EL (cell line): ENCODE results near the gene LRRC1.
"Not testable (repeated sequence)": the region's sequence is repeated elsewhere in the genome, so short reads cannot be mapped to it uniquely, and the experiment has no call there.

ENCODE experiments used
- DNase-seq: peaks from one replicate; pipeline ENCODE4 v3.0.0-alpha.2; 2016

Gene LRRC1

DNA sequence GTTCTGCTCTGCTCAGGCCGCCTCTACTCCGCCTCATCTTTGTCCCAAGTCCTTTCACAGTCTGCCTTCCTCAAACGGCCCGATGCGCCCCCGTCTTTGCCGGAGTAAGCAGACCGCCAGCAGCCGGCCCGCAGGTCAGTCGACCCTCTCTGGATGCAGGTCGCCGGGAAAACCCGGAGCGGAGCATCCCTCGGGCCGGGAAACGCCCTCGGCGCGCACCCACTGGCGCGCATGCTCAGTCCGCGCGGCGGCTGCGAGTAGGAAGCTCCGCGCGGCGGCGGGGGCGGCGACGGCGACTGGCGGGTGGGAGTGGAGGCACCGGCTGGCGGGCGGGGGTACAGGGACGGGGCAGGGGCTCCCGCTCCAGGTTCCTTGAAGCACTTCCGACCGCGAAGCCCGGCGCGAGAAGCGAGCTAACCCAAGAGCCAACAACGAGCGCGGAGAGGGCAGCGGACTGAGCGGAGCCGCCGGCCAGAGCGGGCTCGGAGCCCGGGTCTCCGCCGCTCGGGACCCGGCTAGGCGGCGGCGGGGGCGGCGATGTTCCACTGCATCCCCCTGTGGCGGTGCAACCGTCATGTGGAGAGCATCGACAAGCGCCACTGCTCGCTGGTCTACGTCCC is at the start of gene LRRC1:
Gene LRRC1, plus strand, starts transcription at position 286 of the 620 bp plus-strand sequence. Its CDS starts 252 bp downstream, at position 538.
- DNase-seq, result peak; percentile 89

DNA sequence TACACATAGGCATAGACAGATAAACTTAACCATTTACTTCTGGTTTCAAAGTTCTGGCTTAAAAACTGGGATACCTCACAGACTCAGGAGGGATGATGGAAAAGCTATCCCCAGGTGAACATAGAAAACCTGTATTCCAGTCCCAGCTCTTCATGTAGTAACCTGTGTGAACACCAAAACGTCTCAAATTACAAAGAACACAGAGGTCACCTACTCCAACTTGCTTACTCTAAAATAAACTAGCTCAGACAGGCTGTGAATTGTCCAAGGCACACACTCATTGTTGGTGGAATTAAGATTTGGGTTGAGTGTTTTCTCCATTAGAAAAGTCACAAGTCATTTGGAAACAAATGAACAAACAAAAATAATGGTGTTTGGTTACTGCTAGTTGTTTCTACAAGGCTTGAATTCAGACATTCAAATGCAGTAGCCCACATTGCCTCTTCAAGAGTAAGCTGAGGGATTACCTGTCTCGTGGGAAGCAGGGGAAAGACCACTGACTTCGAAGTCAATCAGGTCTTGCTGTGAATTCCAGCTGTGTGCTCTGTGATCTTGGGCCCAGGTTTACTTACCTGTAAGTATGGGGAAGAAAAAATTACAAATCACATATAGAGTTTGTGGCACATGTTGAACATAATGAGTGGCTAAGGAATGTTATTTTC is 48.2 kb upstream of the LRRC1 start:
- DNase-seq, result no peak

DNA sequence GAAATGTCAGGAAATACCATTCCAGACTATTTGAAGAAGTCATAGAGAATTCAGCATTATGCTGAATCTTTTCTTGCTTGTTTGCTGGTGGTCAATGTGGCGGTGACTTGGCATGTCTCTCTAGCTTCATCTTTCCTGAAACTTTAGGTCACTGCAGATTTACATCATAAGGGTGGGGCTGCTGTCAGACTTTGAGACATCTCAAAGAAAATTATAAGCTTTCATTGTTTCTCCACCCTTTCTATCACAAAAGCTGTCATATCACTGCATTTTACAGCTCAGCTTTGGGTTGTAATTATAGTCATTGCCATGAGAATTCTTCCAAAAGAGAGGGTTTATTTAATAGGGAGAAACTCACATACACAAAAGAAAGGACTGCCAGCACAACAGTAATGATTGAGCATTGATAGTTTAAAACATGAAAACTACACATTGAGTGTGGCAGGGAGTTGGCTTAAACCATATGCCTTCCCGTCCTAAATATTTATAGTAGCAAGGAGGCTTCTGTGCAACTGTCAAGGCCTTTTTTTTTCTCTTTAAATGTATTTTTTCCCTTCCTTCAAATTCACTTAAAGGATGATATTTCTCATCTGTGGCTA is 44.7 kb upstream of the LRRC1 start:
- DNase-seq, result no peak

DNA sequence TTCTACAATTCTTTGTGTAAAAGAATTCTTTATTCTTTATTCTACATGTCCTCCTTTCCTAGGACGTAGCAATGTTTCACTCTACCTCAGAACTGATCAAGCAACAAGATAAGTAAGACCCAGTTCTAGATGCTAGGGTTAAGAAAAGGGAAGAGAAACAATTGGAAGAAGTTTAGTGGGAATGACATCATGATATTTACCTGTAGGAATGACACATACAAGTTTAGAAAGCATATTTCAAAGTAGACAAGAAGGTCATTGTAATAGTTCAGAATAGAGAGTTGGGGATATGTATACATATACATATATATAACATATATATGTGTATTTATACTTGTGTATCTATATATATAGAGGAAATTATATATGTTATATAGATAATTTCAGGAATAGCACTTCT is 43.4 kb upstream of the LRRC1 start:
- no peak for DNase-seq

DNA sequence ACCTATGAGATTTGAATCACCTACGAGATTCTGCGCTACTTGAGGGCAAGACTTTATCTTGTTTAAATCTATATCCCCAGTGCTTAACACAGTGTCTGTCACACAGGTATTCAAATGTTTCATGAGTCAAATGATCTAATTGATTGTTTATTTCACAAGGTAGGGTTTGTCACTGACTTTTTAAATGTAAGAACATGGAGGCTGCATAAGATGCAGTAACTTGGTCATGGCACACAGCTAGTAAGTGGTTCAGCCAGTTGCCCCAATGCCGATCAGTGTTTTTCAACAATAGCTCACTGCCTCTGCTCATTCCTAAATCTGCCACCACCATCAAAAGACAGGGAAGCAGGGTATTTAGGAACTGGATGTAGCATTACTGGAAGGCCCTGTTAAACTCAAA is 42.4 kb upstream of the LRRC1 start:
- no peak for DNase-seq

DNA sequence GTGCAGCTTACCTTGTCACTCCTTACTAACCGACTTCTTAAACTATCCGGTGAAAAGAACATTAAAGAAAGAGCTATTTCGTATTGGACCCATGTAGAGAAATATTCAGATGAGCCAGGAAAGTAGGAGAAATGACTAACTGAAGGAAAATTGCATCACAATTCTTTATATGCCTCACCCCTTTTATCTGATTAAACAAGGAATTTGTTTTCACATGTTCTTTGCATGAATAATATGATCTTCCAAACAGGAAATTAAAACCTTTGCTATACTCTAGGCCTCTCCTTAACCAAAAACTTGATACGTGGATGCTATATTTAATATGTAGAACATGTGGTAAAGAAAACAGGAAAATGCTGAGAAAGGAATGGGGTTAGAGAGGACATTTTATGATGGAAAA is 41.9 kb upstream of the LRRC1 start:
- peak; percentile 77 for DNase-seq

DNA sequence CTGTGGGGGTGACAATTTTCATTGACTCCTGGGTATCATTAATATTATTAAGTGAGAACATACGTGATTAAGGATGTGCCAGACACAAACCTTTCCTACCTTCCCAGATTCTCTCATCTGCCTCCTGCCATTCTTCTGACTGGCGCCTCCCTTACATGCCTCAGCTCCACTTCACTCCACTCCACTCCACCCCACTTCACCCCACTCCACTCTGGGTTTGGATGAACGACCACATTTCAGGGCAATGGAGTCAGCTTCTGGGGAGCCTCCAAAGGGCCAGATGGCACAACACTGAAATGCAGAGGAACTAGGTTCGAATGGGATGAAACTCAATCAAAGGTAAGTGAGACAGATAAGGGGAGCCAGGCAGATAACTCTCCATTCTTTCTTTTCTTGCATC is 40.5 kb upstream of the LRRC1 start:
- DNase-seq, result no peak

DNA sequence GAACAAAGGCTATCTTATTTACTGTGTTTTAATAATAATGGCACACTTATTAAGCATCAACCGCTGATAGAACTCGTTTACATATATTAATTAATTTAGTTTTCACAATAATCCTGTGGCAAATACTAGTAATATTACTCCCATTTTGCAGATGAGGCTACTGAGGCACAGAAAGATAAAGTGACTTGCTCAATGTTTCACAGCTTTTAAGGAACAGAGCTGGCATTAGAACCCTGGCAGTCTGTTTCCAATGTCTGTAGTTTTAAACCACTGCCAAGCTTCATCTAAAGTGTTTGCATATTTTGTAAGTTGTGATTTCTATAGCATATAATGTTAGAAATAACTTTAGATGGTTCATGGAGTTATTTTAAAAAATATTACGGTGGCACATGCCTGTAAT is 38.4 kb upstream of the LRRC1 start:
- DNase-seq, result no peak

DNA sequence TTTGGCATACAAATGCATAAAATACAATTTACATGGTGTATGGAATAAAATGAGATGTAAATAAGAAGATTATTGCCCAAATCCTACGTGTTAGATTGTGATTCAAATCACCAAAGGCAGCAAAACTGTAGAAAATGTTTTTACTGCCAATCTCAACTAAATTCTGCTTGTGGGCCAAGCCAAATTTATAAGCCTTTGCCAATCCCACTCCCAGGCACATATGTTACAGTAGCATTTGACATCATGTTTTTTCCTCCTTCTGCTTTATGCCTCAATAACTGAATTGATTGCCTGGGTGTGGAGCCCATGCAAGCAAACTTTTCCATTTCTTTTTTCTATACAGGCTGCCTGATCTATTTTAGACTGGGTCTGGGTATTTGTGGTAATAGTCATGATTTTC is 36.3 kb upstream of the LRRC1 start:
- DNase-seq, result no peak

DNA sequence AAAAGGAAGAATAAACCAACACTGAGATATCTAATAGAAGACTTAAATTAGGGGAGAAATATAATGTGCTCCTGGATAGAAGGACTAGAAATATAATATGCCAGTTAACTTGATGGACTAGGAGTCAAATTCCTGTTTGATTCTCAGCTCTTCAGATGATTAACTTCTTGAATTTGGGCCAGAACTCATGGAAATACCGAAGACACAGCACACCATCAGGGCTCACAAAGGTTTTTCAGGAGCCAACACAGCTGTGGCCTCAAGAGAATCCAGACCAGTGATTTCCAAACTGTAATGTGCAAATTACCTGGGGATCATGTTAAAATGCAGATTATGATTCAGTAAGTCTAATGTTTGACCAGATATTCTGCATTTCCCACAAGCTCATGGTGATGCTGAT is 33.8 kb upstream of the LRRC1 start:
- DNase-seq, result no peak

DNA sequence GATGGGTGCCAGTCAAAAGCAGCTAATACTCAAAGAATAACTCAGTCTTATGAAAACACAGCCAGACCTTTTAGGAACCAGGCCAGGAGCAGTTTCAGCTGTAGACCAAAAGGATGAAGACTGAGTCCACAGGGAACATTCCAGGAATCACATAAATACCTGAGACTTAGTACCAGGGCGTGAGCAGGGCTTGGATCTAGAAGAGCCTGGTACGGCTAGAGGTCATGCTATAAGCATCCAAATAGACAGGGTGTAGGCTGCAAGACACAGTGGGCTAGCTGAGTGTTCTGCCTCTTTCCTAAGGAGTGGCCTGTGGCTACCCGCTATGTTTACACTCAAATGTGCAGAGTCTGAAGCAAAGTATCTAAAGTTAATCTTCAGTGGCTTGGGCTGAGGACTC is 29.5 kb upstream of the LRRC1 start:
- DNase-seq, result no peak

DNA sequence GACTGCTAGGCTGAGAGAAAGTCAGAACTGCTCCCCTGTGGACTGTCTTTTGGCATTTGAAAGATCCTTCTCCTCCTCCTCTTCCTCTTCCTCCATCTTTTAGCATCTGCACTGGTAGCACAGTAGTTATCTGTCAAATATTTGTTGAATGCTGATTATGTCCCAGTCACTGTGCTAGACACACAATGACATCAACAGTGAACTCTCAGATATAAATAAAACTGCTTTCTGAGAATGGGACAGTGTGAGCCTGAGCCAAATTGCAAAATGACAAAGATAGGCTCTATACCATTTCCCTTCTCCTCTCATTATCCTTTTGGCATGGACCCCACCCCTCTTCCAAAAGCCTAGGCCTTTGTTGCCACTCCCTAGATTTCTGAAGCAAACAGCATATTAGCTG is 27.9 kb upstream of the LRRC1 start:
- no peak for DNase-seq

DNA sequence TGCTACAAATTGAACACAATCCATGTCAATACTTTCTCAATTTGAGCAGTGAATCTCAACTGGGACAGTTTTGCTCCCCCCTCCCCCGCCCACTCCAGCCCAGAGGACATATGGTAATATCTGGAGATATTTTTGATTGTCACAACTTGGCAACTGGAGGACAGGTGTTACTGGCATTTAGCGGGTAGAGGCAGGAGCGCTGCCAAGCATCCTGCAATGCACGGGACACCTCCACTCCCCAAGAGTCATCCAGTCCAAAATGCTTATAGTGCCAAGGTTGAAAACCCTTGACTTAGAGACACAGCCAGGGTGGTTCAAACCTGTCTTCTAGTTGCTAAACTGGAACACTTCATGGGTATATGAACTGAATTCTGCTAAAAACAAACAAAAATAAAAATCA is 26.9 kb upstream of the LRRC1 start:
- no peak for DNase-seq

DNA sequence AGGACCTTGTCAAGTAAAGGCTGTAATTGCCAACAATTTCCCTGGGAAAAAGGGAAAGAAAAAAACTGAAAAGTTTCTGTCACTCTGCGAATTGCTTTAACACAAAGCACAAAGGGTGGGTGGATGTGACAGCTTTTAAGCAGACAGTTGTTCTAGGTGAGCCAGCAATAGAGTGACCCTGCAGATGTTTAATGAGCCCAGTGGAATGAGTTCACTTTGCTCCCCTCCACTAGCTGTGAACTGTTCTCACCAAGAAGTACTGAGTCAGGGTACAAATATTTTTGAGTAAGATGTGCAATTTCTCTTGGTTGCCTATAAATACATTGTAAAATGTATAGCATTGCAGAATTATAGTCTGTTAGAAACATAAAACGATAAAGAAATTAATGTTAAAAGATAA is 26.2 kb upstream of the LRRC1 start:
- DNase-seq, result peak; percentile 29

DNA sequence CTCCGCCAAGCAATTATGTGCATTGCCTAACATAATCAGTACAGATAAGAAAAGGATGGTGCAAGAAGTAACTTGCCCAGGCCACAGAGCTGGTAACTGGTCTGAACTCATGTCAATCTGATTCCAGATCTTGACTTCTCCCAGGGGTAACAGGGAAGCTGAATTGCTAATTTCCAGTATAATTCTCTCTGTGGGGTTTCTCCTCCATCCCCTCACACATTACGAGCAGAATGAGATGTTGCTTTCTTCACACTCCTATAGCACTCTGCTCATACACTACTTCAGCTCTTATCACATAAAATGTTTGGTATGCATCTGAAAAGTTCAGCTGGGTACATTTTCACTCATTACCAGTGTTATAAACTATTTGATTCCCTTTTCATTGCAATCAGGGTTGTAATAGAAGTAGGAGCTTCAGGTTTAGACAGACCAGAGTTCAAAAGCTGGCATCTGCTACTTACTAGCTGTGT is 24.0 kb upstream of the LRRC1 start:
- DNase-seq, result no peak

DNA sequence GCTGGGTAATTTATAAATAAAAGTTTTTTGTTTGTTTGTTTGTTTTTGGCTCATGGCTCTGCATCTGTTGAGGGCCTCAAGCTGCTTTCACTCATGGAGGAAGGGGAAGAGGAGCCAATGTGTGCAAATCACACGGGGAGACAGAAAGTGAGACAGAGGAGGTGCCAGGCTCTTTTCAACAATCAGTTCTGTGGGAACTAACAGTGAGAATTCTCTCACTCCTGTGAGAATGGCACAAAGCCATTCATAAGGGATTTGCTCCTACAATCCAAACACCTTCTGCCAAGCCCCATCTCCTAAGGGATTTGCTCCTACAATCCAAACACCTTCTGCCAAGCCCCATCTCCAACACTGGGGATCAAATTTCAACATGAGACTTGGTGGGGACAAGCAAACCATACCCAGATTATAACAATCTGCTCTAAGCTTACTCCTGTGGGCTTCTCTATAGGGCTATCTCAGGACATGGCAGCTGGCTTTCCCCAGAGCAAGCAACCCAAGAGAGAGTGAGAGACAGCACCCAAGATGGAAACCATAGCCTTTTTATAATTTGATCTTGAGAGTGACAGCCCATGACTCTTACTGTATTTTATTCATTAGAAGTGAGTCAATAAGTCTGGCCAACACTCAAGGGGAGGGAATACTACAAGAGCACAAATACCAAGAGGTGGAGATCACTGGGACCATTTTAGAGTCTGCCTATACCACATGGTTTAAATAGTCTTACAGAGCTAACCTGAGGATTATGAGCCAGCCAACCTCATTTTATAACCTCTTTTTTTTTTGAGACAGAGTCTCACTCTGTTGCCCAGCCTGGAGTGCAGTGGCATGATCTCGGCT is 22.8 kb upstream of the LRRC1 start:
- DNase-seq, result peak; percentile 74

DNA sequence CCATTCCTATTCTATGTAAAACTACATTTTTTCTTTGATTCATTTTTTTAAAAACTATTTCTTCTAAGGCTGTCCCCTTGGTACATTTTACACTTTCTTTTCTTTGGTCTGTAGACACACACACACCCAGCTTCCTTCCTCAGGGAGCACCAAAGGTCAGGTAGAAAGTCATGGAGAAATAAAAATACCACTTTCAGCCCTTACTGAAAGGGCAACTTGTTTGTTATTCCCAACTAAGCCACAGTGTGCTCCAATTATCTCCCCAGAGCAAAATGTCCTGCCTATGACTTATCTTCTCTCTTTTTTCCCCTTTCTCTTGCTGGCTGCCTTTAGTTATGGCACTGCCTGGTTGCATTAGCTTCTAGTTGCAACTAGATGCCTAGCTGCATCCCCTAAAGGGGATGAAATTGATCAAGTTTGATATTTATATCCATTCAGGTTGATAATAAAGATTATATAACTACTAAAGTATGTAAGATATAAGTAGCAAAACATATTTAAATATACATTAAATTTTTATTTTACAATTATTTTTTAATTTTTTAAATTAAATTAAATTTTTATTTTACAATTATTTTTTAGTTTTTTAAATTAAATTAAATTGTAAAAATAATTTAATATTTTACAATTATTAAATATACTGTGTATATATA is 21.6 kb upstream of the LRRC1 start:
- DNase-seq, result no peak

DNA sequence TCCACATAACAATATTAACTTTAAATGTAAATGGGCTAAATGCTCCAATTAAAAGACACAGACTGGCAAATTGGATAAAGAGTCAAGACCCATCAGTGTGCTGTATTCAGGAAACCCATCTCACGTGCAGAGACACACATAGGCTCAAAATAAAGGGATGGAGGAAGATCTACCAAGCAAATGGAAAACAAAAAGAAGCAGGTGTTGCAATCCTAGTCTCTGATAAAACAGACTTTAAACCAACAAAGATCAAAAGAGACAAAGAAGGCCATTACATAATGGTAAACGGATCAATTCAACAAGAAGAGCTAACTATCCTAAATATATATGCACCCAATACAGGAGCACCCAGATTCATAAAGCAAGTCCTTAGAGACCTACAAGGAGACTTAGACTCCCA is 18.7 kb upstream of the LRRC1 start:
- DNase-seq, result not testable (repeated sequence)

DNA sequence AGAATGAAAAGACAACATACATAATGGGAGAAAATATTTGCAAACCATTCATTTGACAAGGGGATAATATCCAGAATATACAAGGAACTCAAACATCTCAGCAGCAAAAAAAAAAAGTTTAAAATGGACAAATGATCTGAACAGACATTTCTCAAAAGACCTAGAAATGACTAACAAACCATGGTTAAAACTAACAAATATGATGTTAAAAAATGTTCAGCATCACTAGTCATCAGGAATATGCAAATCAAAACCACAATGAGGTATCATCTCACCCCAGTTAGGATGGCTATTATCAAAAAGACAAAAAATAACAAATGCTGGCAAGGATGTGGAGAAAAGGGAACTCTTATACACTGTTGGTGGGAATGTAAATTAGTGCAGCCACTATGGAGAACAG is 9.8 kb upstream of the LRRC1 start:
- peak; percentile 27 for DNase-seq

DNA sequence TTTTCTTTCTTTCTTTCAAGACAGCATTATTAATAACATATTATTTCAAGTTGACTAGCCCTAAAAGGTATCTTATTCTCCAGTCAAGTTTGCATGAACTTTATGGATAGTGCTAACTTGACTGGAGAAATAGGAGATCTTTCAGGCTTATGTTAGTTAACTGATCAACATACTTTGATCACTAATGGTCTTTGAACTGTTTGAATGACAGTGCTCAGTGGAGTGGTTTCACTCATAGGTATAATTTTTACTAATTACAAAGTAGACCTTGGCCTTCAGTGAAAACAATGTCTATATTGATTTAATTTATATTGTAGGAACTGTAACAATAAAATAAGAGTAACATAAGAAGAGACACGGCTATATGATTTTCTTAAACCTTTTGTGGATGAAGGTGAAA is 8.0 kb upstream of the LRRC1 start:
- no peak for DNase-seq

DNA sequence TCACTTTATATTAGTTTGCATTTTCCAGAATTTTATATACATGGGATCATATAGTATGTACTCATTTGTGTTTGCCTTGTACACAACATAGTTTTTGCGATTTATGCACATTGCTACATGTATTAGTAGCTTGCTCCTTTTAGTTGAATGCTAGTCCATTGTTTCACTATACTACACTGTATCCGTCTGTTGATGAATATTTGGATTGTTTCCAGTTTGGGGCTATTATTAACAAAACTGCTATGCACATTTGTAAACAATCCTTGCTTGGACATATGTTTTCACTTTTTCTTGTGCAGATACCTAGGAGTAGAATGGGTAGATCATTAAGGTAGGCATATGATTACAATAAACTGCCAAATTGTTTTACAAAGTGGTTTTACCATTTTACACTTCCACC is 3.9 kb upstream of the LRRC1 start:
- no peak for DNase-seq

DNA sequence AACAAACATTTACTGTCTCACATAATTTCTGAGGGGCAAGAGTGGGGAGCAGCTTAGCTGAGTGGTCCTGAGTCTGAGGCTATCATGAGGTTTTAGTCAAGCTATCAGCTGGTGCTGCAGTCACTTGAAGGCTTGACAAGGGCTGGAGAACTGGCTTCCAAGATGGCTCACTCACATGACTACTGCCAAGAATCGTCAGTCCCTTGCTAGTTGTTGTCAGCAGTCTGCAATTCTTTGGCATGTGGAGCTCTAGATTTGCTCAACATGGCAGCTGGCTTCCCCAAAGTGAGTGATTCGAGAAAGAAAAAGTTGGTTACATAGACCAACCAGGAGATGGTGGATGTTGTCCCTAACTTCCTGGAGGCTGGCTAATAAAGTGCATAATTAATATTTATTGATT is 2.8 kb upstream of the LRRC1 start:
- no peak for DNase-seq

DNA sequence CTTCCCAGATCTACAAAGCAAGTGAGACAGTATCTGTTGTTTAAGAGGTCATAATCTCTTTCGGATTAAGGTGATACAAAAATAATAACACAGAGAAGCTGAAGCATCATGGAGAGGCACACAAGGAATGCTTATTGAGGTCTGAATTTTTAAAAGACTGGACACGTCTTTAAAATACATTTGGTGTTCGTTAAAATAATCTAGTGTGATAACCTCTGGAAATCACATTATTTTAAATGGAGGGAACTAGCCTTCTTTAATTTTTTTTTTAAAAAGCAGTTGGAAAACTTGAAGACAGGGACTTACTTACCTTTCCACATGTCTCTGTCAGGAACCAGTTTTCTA is 1.9 kb upstream of the LRRC1 start:
- DNase-seq, result no peak
